Naive B cell (primary cell): Measurements from ENCODE around the gene NETO1. TPM values are rescaled to one million over a fixed set of nuclear protein-coding genes. Genes with fewer than 3 reads are reported as not detected.

Experiments used
- ATAC-seq, 2 donors: fragments of 150-1000 bp; cut with Tn5 transposase; 2 replicates each; pipeline ENCODE4 v1.10.0; 2021; ENCODE audit warnings: low read depth in 2 of 2, mild to moderate bottlenecking in 2 of 2, moderate library complexity in 2 of 2
- DNase-seq: peaks from one replicate; pipeline ENCODE4 v3.0.0; 2022
- H3K27ac Mint-ChIP-seq, 6 donors: one replicate each; pipeline ENCODE4 v1.8.0; 2020 to 2022; ENCODE audit warnings: mild to moderate bottlenecking in 6 of 6, mixed read lengths in 6 of 6, moderate library complexity in 5 of 6, inconsistent platforms in 2 of 6
- H3K27me3 Mint-ChIP-seq, 3 donors: one replicate each; pipeline ENCODE4 v1.8.0; 2021 to 2022; ENCODE audit warnings: mixed read lengths in 3 of 3, mild to moderate bottlenecking in 1 of 3
- H3K36me3 Mint-ChIP-seq, 2 donors: one replicate each; pipeline ENCODE4 v1.8.0; 2020 to 2022; ENCODE audit warnings: mixed read lengths in 2 of 2, inconsistent platforms in 1 of 2, mild to moderate bottlenecking in 1 of 2
- H3K4me1 Mint-ChIP-seq, 3 donors: one replicate each; pipeline ENCODE4 v1.8.0; 2020 to 2022; ENCODE audit warnings: mixed read lengths in 3 of 3, inconsistent platforms in 1 of 3, mild to moderate bottlenecking in 1 of 3, moderate library complexity in 1 of 3
- H3K4me3 Mint-ChIP-seq, 8 donors: one replicate each; pipeline ENCODE4 v1.8.0; 2020 to 2022; ENCODE audit warnings: mild to moderate bottlenecking in 8 of 8, mixed read lengths in 8 of 8, moderate library complexity in 8 of 8, inconsistent platforms in 2 of 8
- H3K9me3 Mint-ChIP-seq, 7 donors: one replicate each; pipeline ENCODE4 v1.8.0; 2020 to 2022; ENCODE audit warnings: mixed read lengths in 7 of 7, mild to moderate bottlenecking in 5 of 7, inconsistent platforms in 2 of 7, moderate library complexity in 1 of 7
- polyA plus RNA-seq, 6 donors: library from polyadenylated mRNA; unstranded; fragments of 300-500 nt; fragmentation: Illumina TruSeq; gene quantifications; one replicate each; pipeline ENCODE4 v1.2.3, GENCODE V29; 2021; ENCODE audit warnings: low read depth in 6 of 6

The NETO1 gene
- polyA plus RNA-seq, 6 donors from 2014 or later, result 3.4 to 17.6 (median 13.4) TPM

GRCh38 chr18:72833471-72833870 is 34.3 kb downstream of the NETO1 start:
- H3K27ac Mint-ChIP-seq, result no peak overlapping the region
- H3K4me1 Mint-ChIP-seq, result peaks cover 7 to 16% (median 12%) of the 10 kb centered on the region in 3 donors
- no peak for DNase-seq
- peaks cover 0 to 6% of the 10 kb centered on the region in 2 donors for H3K36me3 Mint-ChIP-seq
- H3K4me3 Mint-ChIP-seq, result peak overlapping the region in 1 of 8 donors; percentile 0
- H3K9me3 Mint-ChIP-seq, result peaks cover 0 to 5% (median 2%) of the 10 kb centered on the region in 7 donors
- no peak for ATAC-seq
- peaks cover 0 to 21% (median 7%) of the 10 kb centered on the region in 3 donors for H3K27me3 Mint-ChIP-seq

GRCh38 chr18:72830109-72830508 is 37.7 kb downstream of the NETO1 start:
- Mint-ChIP-seq H3K4me1 (peaks cover 7 to 13% (median 12%) of the 10 kb centered on the region in 3 donors), H3K9me3 (peaks cover 0 to 5% (median 2%) of the 10 kb centered on the region in 7 donors), H3K36me3 (peaks cover 0 to 11% of the 10 kb centered on the region in 2 donors), H3K27me3 (peaks cover 0 to 12% (median 3%) of the 10 kb centered on the region in 3 donors), H3K4me3 (peak overlapping the region in 1 of 8 donors; percentile 20), H3K27ac (peak overlapping the region in 1 of 6 donors; percentile 1)
- DNase-seq (no peak), ATAC-seq (no peak)

- Mint-ChIP-seq H3K27ac (peak overlapping the region in 1 of 6 donors; percentile 13), H3K4me3 (no peak overlapping the region), H3K27me3 (peaks cover 0 to 11% (median 3%) of the 10 kb centered on the region in 3 donors), H3K36me3 (peaks cover 0 to 10% of the 10 kb centered on the region in 2 donors), H3K9me3 (peaks cover 0 to 5% (median 2%) of the 10 kb centered on the region in 7 donors), H3K4me1 (peaks cover 7 to 13% (median 12%) of the 10 kb centered on the region in 3 donors)
- ATAC-seq (no peak), DNase-seq (no peak)
These were observed 39.2 kb downstream of the NETO1 start for GRCh38 chr18:72828601-72829000.

GRCh38 chr18:72826736-72827135 is 41.1 kb downstream of the NETO1 start:
- peaks cover 0 to 7% (median 6%) of the 10 kb centered on the region in 3 donors for H3K27me3 Mint-ChIP-seq
- peaks cover 4 to 9% of the 10 kb centered on the region in 2 donors for H3K36me3 Mint-ChIP-seq
- peaks cover 0 to 8% (median 2%) of the 10 kb centered on the region in 7 donors for H3K9me3 Mint-ChIP-seq
- no peak for ATAC-seq
- no peak for DNase-seq
- peak overlapping the region in 1 of 6 donors; percentile 15 for H3K27ac Mint-ChIP-seq
- peaks cover 7 to 16% (median 13%) of the 10 kb centered on the region in 3 donors for H3K4me1 Mint-ChIP-seq
- H3K4me3 Mint-ChIP-seq, result no peak overlapping the region

GRCh38 chr18:72823345-72823744 is 44.4 kb downstream of the NETO1 start:
- DNase-seq (no peak), ATAC-seq (no peak)
- H3K36me3 Mint-ChIP-seq, result peaks cover 8 to 9% of the 10 kb centered on the region in 2 donors
- H3K9me3 Mint-ChIP-seq, result peaks cover 0 to 5% (median 0%) of the 10 kb centered on the region in 7 donors
- peak overlapping the region in 2 of 6 donors; percentile 11 to 16 for H3K27ac Mint-ChIP-seq
- H3K27me3 Mint-ChIP-seq, result peaks cover 0 to 4% (median 0%) of the 10 kb centered on the region in 3 donors
- peaks cover 0 to 4% (median 0%) of the 10 kb centered on the region in 3 donors for H3K4me1 Mint-ChIP-seq
- no peak overlapping the region for H3K4me3 Mint-ChIP-seq

GRCh38 chr18:72822202-72822601 is 45.6 kb downstream of the NETO1 start:
- peaks cover 0 to 5% (median 0%) of the 10 kb centered on the region in 7 donors for H3K9me3 Mint-ChIP-seq
- no peak overlapping the region for H3K4me3 Mint-ChIP-seq
- no peak overlapping the region for H3K27ac Mint-ChIP-seq
- DNase-seq, result no peak
- H3K4me1 Mint-ChIP-seq, result peaks cover 0 to 4% (median 0%) of the 10 kb centered on the region in 3 donors
- peaks cover 0 to 4% (median 0%) of the 10 kb centered on the region in 3 donors for H3K27me3 Mint-ChIP-seq
- peaks cover 8 to 9% of the 10 kb centered on the region in 2 donors for H3K36me3 Mint-ChIP-seq
- ATAC-seq, result no peak

- H3K27ac Mint-ChIP-seq, result no peak overlapping the region
- ATAC-seq (no peak), DNase-seq (no peak)
- H3K4me3 Mint-ChIP-seq, result no peak overlapping the region
- H3K36me3 Mint-ChIP-seq, result peaks cover 4 to 9% of the 10 kb centered on the region in 2 donors
- H3K9me3 Mint-ChIP-seq, result peaks cover 0 to 5% (median 0%) of the 10 kb centered on the region in 7 donors
- H3K4me1 Mint-ChIP-seq, result peaks cover 0 to 4% (median 3%) of the 10 kb centered on the region in 3 donors
- H3K27me3 Mint-ChIP-seq, result peaks cover 0 to 7% (median 4%) of the 10 kb centered on the region in 3 donors
These were observed 47.2 kb downstream of the NETO1 start for GRCh38 chr18:72820571-72820970.

GRCh38 chr18:72819050-72819449 is 48.7 kb downstream of the NETO1 start:
- Mint-ChIP-seq H3K4me3 (no peak overlapping the region), H3K4me1 (peaks cover 0 to 4% (median 3%) of the 10 kb centered on the region in 3 donors), H3K36me3 (peaks cover 4 to 9% of the 10 kb centered on the region in 2 donors), H3K9me3 (peaks cover 0 to 5% (median 0%) of the 10 kb centered on the region in 7 donors), H3K27me3 (peaks cover 0 to 7% (median 4%) of the 10 kb centered on the region in 3 donors), H3K27ac (no peak overlapping the region)
- DNase-seq, result no peak
- ATAC-seq, result no peak

GRCh38 chr18:72811047-72811446 is 56.7 kb downstream of the NETO1 start:
- no peak for DNase-seq

GRCh38 chr18:72808680-72809079 is 59.1 kb downstream of the NETO1 start:
- ATAC-seq, result no peak

More at GRCh38 chr18:72811047-72811446, 56.7 kb downstream of the NETO1 start:
- Mint-ChIP-seq H3K4me1 (no peaks in the 10 kb centered on the region), H3K4me3 (no peak overlapping the region), H3K36me3 (peaks cover 8 to 10% of the 10 kb centered on the region in 2 donors), H3K27me3 (peaks cover 0 to 11% (median 0%) of the 10 kb centered on the region in 3 donors), H3K27ac (peak overlapping the region in 2 of 6 donors; percentile 0 to 75), H3K9me3 (no peaks in the 10 kb centered on the region)
- no peak for ATAC-seq

GRCh38 chr18:72799106-72799505 is 68.7 kb downstream of the NETO1 start:
- no peak for ATAC-seq
- H3K36me3 Mint-ChIP-seq, result peaks cover 0 to 4% of the 10 kb centered on the region in 2 donors
- no peaks in the 10 kb centered on the region for H3K9me3 Mint-ChIP-seq
- no peak overlapping the region for H3K4me3 Mint-ChIP-seq
- DNase-seq, result no peak
- peaks cover 0 to 3% (median 0%) of the 10 kb centered on the region in 3 donors for H3K4me1 Mint-ChIP-seq
- peaks cover 0 to 8% (median 0%) of the 10 kb centered on the region in 3 donors for H3K27me3 Mint-ChIP-seq
- no peak overlapping the region for H3K27ac Mint-ChIP-seq

More at GRCh38 chr18:72808680-72809079, 59.1 kb downstream of the NETO1 start:
- H3K9me3 Mint-ChIP-seq, result no peaks in the 10 kb centered on the region
- no peak overlapping the region for H3K27ac Mint-ChIP-seq
- peaks cover 0 to 11% (median 0%) of the 10 kb centered on the region in 3 donors for H3K27me3 Mint-ChIP-seq
- H3K4me3 Mint-ChIP-seq, result no peak overlapping the region
- no peak for DNase-seq
- peaks cover 8 to 10% of the 10 kb centered on the region in 2 donors for H3K36me3 Mint-ChIP-seq
- peaks cover 0 to 2% (median 0%) of the 10 kb centered on the region in 3 donors for H3K4me1 Mint-ChIP-seq

GRCh38 chr18:72783530-72783929 is 84.3 kb downstream of the NETO1 start:
- no peaks in the 10 kb centered on the region for H3K27me3 Mint-ChIP-seq
- peaks cover 0 to 15% of the 10 kb centered on the region in 2 donors for H3K36me3 Mint-ChIP-seq
- no peak for DNase-seq
- no peak overlapping the region for H3K27ac Mint-ChIP-seq
- no peak overlapping the region for H3K4me3 Mint-ChIP-seq
- H3K9me3 Mint-ChIP-seq, result no peaks in the 10 kb centered on the region
- no peak for ATAC-seq
- H3K4me1 Mint-ChIP-seq, result no peaks in the 10 kb centered on the region

GRCh38 chr18:72774914-72775313 is 92.9 kb downstream of the NETO1 start:
- H3K4me3 Mint-ChIP-seq, result no peak overlapping the region
- H3K9me3 Mint-ChIP-seq, result no peaks in the 10 kb centered on the region
- H3K27me3 Mint-ChIP-seq, result peaks cover 0 to 7% (median 0%) of the 10 kb centered on the region in 3 donors
- H3K4me1 Mint-ChIP-seq, result no peaks in the 10 kb centered on the region
- H3K27ac Mint-ChIP-seq, result no peak overlapping the region
- ATAC-seq (no peak), DNase-seq (no peak)
- H3K36me3 Mint-ChIP-seq, result peaks cover 0 to 5% of the 10 kb centered on the region in 2 donors

GRCh38 chr18:72772916-72773315 is 94.9 kb downstream of the NETO1 start:
- Mint-ChIP-seq H3K36me3 (peaks cover 0 to 12% of the 10 kb centered on the region in 2 donors), H3K9me3 (no peaks in the 10 kb centered on the region), H3K4me3 (no peak overlapping the region), H3K27me3 (peaks cover 0 to 7% (median 0%) of the 10 kb centered on the region in 3 donors), H3K27ac (peak overlapping the region in 1 of 6 donors; percentile 12), H3K4me1 (no peaks in the 10 kb centered on the region)
- ATAC-seq, result no peak
- no peak for DNase-seq
